Measurements from ENCODE around the gene IFT57. TPM values are rescaled to one million over a fixed set of nuclear protein-coding genes. Genes with fewer than 3 reads are reported as not detected.

IFT57 gene
- total RNA-seq, 1 experiment from 2014 or later = 32.1 TPM

DNA sequence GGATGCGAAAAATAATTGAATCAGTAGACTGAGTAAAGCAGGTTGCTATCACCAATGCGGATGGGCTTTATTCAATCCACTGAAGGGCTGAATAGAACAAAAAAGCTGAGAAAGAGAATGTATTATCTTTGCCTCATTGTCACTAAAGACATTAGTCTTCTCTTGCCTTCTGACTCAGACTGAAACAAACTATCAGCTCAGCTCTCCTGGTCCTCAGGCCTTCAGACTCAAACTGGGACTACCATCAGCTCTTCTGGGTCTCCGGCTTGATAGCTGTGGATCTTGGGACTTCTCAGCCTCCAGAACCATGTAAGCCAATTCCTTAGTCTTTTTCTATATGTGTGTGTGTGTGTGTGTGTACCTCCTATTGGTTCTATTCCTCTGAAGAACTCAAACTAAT is 12.6 kb downstream of the IFT57 start (continued):
- TF ChIP-seq, protein P1, sequence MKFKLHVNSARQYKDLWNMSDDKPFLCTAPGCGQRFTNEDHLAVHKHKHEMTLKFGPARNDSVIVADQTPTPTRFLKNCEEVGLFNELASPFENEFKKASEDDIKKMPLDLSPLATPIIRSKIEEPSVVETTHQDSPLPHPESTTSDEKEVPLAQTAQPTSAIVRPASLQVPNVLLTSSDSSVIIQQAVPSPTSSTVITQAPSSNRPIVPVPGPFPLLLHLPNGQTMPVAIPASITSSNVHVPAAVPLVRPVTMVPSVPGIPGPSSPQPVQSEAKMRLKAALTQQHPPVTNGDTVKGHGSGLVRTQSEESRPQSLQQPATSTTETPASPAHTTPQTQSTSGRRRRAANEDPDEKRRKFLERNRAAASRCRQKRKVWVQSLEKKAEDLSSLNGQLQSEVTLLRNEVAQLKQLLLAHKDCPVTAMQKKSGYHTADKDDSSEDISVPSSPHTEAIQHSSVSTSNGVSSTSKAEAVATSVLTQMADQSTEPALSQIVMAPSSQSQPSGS (CRISPR knock-in tag; IDR thresholded peaks at IDR 0.05; ENCODE audit: borderline replicate concordance, low read depth) = no peak
- TF ChIP-seq SP1 (CRISPR knock-in tag; conservative IDR thresholded peaks at IDR 0.05) (no peak), CBFB (CRISPR knock-in tag; IDR thresholded peaks at IDR 0.05; ENCODE audit: low read depth) (no peak), NFE2L1 (CRISPR knock-in tag; IDR thresholded peaks at IDR 0.05) (no peak), CREB1 (CRISPR knock-in tag; IDR thresholded peaks at IDR 0.05) (no peak), FOXJ3 (CRISPR knock-in tag; IDR thresholded peaks at IDR 0.05; ENCODE audit: borderline replicate concordance) (no peak), MXD4 (CRISPR knock-in tag; IDR thresholded peaks at IDR 0.05; ENCODE audit: borderline replicate concordance) (no peak), TEAD4 (CRISPR knock-in tag; IDR thresholded peaks at IDR 0.05) (no peak)
- TF ChIP-seq, protein P2, sequence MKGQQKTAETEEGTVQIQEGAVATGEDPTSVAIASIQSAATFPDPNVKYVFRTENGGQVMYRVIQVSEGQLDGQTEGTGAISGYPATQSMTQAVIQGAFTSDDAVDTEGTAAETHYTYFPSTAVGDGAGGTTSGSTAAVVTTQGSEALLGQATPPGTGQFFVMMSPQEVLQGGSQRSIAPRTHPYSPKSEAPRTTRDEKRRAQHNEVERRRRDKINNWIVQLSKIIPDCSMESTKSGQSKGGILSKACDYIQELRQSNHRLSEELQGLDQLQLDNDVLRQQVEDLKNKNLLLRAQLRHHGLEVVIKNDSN (CRISPR knock-in tag; IDR thresholded peaks at IDR 0.05) = no peak
- TF ChIP-seq, protein P3, sequence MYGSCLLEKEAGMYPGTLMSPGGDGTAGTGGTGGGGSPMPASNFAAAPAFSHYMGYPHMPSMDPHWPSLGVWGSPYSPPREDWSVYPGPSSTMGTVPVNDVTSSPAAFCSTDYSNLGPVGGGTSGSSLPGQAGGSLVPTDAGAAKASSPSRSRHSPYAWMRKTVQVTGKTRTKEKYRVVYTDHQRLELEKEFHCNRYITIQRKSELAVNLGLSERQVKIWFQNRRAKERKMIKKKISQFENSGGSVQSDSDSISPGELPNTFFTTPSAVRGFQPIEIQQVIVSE (CRISPR knock-in tag; IDR thresholded peaks at IDR 0.05; ENCODE audit: borderline replicate concordance) = no peak
- TF ChIP-seq, protein P4, sequence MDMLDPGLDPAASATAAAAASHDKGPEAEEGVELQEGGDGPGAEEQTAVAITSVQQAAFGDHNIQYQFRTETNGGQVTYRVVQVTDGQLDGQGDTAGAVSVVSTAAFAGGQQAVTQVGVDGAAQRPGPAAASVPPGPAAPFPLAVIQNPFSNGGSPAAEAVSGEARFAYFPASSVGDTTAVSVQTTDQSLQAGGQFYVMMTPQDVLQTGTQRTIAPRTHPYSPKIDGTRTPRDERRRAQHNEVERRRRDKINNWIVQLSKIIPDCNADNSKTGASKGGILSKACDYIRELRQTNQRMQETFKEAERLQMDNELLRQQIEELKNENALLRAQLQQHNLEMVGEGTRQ (CRISPR knock-in tag; IDR thresholded peaks at IDR 0.05) = no peak
- TF ChIP-seq, protein P5, sequence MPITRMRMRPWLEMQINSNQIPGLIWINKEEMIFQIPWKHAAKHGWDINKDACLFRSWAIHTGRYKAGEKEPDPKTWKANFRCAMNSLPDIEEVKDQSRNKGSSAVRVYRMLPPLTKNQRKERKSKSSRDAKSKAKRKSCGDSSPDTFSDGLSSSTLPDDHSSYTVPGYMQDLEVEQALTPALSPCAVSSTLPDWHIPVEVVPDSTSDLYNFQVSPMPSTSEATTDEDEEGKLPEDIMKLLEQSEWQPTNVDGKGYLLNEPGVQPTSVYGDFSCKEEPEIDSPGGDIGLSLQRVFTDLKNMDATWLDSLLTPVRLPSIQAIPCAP (CRISPR knock-in tag; IDR thresholded peaks at IDR 0.05) = no peak
- TF ChIP-seq, protein P6, sequence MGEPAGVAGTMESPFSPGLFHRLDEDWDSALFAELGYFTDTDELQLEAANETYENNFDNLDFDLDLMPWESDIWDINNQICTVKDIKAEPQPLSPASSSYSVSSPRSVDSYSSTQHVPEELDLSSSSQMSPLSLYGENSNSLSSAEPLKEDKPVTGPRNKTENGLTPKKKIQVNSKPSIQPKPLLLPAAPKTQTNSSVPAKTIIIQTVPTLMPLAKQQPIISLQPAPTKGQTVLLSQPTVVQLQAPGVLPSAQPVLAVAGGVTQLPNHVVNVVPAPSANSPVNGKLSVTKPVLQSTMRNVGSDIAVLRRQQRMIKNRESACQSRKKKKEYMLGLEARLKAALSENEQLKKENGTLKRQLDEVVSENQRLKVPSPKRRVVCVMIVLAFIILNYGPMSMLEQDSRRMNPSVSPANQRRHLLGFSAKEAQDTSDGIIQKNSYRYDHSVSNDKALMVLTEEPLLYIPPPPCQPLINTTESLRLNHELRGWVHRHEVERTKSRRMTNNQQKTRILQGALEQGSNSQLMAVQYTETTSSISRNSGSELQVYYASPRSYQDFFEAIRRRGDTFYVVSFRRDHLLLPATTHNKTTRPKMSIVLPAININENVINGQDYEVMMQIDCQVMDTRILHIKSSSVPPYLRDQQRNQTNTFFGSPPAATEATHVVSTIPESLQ (CRISPR knock-in tag; IDR thresholded peaks at IDR 0.05) = no peak
- TF ChIP-seq, protein P7, sequence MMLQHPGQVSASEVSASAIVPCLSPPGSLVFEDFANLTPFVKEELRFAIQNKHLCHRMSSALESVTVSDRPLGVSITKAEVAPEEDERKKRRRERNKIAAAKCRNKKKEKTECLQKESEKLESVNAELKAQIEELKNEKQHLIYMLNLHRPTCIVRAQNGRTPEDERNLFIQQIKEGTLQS (CRISPR knock-in tag; conservative IDR thresholded peaks at IDR 0.05) = no peak

DNA sequence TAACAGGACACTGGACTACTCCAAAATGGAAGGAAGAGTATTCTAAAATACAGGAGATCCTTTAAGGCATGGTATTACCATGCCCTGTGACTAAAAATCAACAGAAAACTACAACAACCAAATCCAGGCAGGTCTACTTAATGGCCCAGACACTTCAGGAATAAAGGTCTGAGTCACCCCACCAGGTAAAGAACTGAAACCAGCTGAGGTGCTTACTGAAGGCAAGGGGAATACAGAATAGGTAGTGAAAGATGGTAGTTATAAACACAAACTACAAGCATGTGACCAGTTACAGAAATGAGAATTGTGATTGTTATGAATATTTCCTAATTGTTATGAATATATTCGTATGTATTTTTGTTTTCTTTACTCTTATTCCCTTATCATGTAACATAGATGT is 13.4 kb downstream of the IFT57 start:
- H3K9me3 Mint-ChIP-seq = no peaks in the 10 kb centered on the region
- ChIA-PET CTCF (no interaction called here), POLR2A (no interaction called here)
- no peak for DNase-seq (ENCODE audit: low spot score)
- no peaks in the 10 kb centered on the region for H3K4me1 Mint-ChIP-seq
- H3K4me3 Mint-ChIP-seq = no peak overlapping the region
- ATAC-seq = no peak
- no peaks in the 10 kb centered on the region for H3K27me3 Mint-ChIP-seq (ENCODE audit: low read depth)
- TF ChIP-seq CBFB (CRISPR knock-in tag; IDR thresholded peaks at IDR 0.05; ENCODE audit: low read depth) (no peak), CREM (CRISPR knock-in tag; IDR thresholded peaks at IDR 0.05) (no peak), GRHL2 (CRISPR knock-in tag; IDR thresholded peaks at IDR 0.05; ENCODE audit: insufficient replicate concordance, severe bottlenecking) (no peak), RORB (CRISPR knock-in tag; IDR thresholded peaks at IDR 0.05) (no peak), FOXK1 (CRISPR knock-in tag; IDR thresholded peaks at IDR 0.05) (no peak), SMAD4 (CRISPR knock-in tag; IDR thresholded peaks at IDR 0.05) (no peak), ZNF263 (CRISPR knock-in tag; IDR thresholded peaks at IDR 0.05; ENCODE audit: low read depth) (no peak), JUN (CRISPR knock-in tag; IDR thresholded peaks at IDR 0.05) (no peak), NFATC4 (CRISPR knock-in tag; IDR thresholded peaks at IDR 0.05) (no peak), ZNF671 (CRISPR knock-in tag; IDR thresholded peaks at IDR 0.05) (no peak), KAT7 (CRISPR knock-in tag; IDR thresholded peaks at IDR 0.05; ENCODE audit: borderline replicate concordance) (no peak), JAZF1 (CRISPR knock-in tag; IDR thresholded peaks at IDR 0.05) (no peak), EMX1 (CRISPR knock-in tag; IDR thresholded peaks at IDR 0.05) (no peak), OVOL2 (CRISPR knock-in tag; IDR thresholded peaks at IDR 0.05; ENCODE audit: borderline replicate concordance) (no peak)
- TF ChIP-seq, protein P8, sequence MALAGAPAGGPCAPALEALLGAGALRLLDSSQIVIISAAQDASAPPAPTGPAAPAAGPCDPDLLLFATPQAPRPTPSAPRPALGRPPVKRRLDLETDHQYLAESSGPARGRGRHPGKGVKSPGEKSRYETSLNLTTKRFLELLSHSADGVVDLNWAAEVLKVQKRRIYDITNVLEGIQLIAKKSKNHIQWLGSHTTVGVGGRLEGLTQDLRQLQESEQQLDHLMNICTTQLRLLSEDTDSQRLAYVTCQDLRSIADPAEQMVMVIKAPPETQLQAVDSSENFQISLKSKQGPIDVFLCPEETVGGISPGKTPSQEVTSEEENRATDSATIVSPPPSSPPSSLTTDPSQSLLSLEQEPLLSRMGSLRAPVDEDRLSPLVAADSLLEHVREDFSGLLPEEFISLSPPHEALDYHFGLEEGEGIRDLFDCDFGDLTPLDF (CRISPR knock-in tag; IDR thresholded peaks at IDR 0.05) = no peak
- TF ChIP-seq, protein P9, sequence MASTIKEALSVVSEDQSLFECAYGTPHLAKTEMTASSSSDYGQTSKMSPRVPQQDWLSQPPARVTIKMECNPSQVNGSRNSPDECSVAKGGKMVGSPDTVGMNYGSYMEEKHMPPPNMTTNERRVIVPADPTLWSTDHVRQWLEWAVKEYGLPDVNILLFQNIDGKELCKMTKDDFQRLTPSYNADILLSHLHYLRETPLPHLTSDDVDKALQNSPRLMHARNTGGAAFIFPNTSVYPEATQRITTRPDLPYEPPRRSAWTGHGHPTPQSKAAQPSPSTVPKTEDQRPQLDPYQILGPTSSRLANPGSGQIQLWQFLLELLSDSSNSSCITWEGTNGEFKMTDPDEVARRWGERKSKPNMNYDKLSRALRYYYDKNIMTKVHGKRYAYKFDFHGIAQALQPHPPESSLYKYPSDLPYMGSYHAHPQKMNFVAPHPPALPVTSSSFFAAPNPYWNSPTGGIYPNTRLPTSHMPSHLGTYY (CRISPR knock-in tag; IDR thresholded peaks at IDR 0.05) = no peak
- H3K27ac Mint-ChIP-seq = no peak overlapping the region
- no peaks in the 10 kb centered on the region for H3K36me3 Mint-ChIP-seq
